B cell (primary cell): ENCODE results near the gene BEND3. TPM values are rescaled to one million over a fixed set of nuclear protein-coding genes. Genes with fewer than 3 reads are reported as not detected.

Experiments used
- ATAC-seq: fragments of 200-7000 bp; cut with Tn5 transposase; one replicate; pipeline ENCODE4 v1.10.0; 2021; ENCODE audit warnings: low read depth, mild to moderate bottlenecking, moderate number of reproducible peaks, moderate library complexity
- CTCF ChIA-PET: fragments of 350-600 bp; sonication (Branson Sonifier 250); formaldehyde crosslinking; loops from one replicate; lab custom pipeline; 2021; ENCODE audit warnings: antibody characterized with exemption, inconsistent platforms; lab: Charles Lee
- POLR2A ChIA-PET: fragments of 350-600 bp; sonication (Branson Sonifier 250); formaldehyde crosslinking; loops from one replicate; lab custom pipeline; 2021; ENCODE audit warnings: antibody characterized with exemption; lab: Charles Lee
- DNase-seq: peaks from one replicate; pipeline ENCODE4 v3.0.0; 2013
- H2AFZ ChIP-seq: 2 replicates; pipeline ENCODE4 v1.6.1; 2012; ENCODE audit warnings: mild to moderate bottlenecking, low read depth, low read length; ENCODE audit not compliant: insufficient read depth, poor library complexity, severe bottlenecking
- H3K27ac ChIP-seq, 2 donors: 1 replicate in 1 of 2; 2 replicates in 1 of 2; pipeline ENCODE4 v1.5.1; 2012 to 2013; ENCODE audit warnings: low read length in 2 of 2, mild to moderate bottlenecking in 2 of 2, moderate library complexity in 1 of 2
- H3K27me3 ChIP-seq, 4 experiments: fragments of 200-600 bp in 1 of 4; sonication (generic) in 1 of 4; replicated peaks in 1 of 4; 1 replicate in 2 of 4; 2 replicates in 2 of 4; pipeline versions ENCODE4 v1.6.1 to v1.7.0; 2013 to 2016; ENCODE audit warnings: low read length in 3 of 4, mild to moderate bottlenecking in 2 of 4, mixed read lengths in 1 of 4, moderate library complexity in 1 of 4; ENCODE audit not compliant: insufficient read depth in 4 of 4, control insufficient read depth in 3 of 4; ENCODE audit errors: control extremely low read depth in 1 of 4
- H3K36me3 ChIP-seq, 2 experiments: replicated peaks in 1 of 2; 1 replicate in 1 of 2; 2 replicates in 1 of 2; pipeline versions ENCODE4 v1.6.1 to v1.7.1; 2013; ENCODE audit warnings: low read length in 1 of 2; ENCODE audit not compliant: insufficient read depth in 2 of 2, control insufficient read depth in 1 of 2; ENCODE audit errors: control extremely low read depth in 1 of 2, extremely low read depth in 1 of 2
- H3K4me1 ChIP-seq, 2 donors: fragments of 200-600 bp in 1 of 2; sonication (generic) in 1 of 2; 1 replicate in 1 of 2; 2 replicates in 1 of 2; pipeline versions ENCODE4 v1.5.1 to v1.6.1; 2013 to 2017; ENCODE audit warnings: low read length in 2 of 2; ENCODE audit not compliant: control insufficient read depth in 2 of 2, insufficient read depth in 2 of 2
- H3K4me2 ChIP-seq: replicated peaks from 2 replicates; pipeline ENCODE3; 2012; ENCODE audit warnings: mild to moderate bottlenecking, low read depth, low read length; ENCODE audit not compliant: poor library complexity, severe bottlenecking
- H3K4me3 ChIP-seq, 5 experiments: fragments of 200-600 bp in 1 of 5; sonication (generic) in 1 of 5; 1 replicate in 3 of 5; 2 replicates in 2 of 5; pipeline versions ENCODE4 v1.5.1 to v1.7.0; 2011 to 2016; ENCODE audit warnings: low read length in 4 of 5, mild to moderate bottlenecking in 4 of 5, low read depth in 2 of 5, control low read depth in 1 of 5, moderate library complexity in 1 of 5; ENCODE audit not compliant: insufficient read depth in 1 of 5; ENCODE audit errors: control extremely low read depth in 1 of 5, extremely low read depth in 1 of 5
- H3K79me2 ChIP-seq: fragments of 200-600 bp; sonication (generic); one replicate; pipeline ENCODE4 v1.6.0; 2016; ENCODE audit warnings: low read length; ENCODE audit not compliant: control insufficient read depth, insufficient read depth
- H3K9ac ChIP-seq: fragments of 200-600 bp; sonication (generic); 2 replicates; pipeline ENCODE4 v1.6.1; 2017; ENCODE audit warnings: mild to moderate bottlenecking, low read length, moderate library complexity
- H3K9me3 ChIP-seq, 3 donors: one replicate each; pipeline versions ENCODE4 v1.6.1 to v1.7.1; 2013; ENCODE audit warnings: low read length in 2 of 3; ENCODE audit not compliant: control insufficient read depth in 2 of 3, insufficient read depth in 1 of 3; ENCODE audit errors: control extremely low read depth in 1 of 3
- H4K20me1 ChIP-seq: 2 replicates; pipeline ENCODE4 v1.6.0; 2012; ENCODE audit warnings: mild to moderate bottlenecking, low read length; ENCODE audit not compliant: insufficient read depth, control insufficient read depth, poor library complexity, severe bottlenecking
- H3K27ac Mint-ChIP-seq: one replicate; pipeline ENCODE4 v1.8.0; 2021; ENCODE audit warnings: mixed read lengths
- H3K27me3 Mint-ChIP-seq: one replicate; pipeline ENCODE4 v1.8.0; 2021; ENCODE audit warnings: mixed read lengths
- H3K4me1 Mint-ChIP-seq: one replicate; pipeline ENCODE4 v1.8.0; 2021; ENCODE audit warnings: mixed read lengths
- H3K4me3 Mint-ChIP-seq: one replicate; pipeline ENCODE4 v1.8.0; 2021; ENCODE audit warnings: mixed read lengths
- H3K9me3 Mint-ChIP-seq: one replicate; pipeline ENCODE4 v1.8.0; 2022; ENCODE audit warnings: mixed read lengths; ENCODE audit not compliant: insufficient read depth
- CTCF ChIP-seq: fragments of 200-600 bp; IDR thresholded peaks from one replicate; pipeline ENCODE4 v1.8.0; 2022; ENCODE audit warnings: antibody characterized with exemption, mild to moderate bottlenecking
- EZH2 ChIP-seq: IDR thresholded peaks from 2 replicates; pipeline ENCODE4 v1.6.1; 2012; ENCODE audit warnings: borderline replicate concordance, low read depth, mild to moderate bottlenecking, moderate library complexity, low read length; ENCODE audit not compliant: insufficient read depth, poor library complexity, severe bottlenecking
- WGBS: methylation state at CpG from one replicate; pipeline ENCODE4 v1.1.5; 2013; ENCODE audit warnings: missing lambda C conversion rate; ENCODE audit not compliant: insufficient coverage; 5-methylcytosine and 5-hydroxymethylcytosine counted together
- intact Hi-C: fragments of 100-400 bp; cut with micrococcal nuclease; formaldehyde crosslinking; loops from one replicate; pipeline ENCODE4 v1.10.0; 2022
- polyA plus RNA-seq: library from polyadenylated mRNA; depleted of rRNA; stranded (reverse); fragments of >200 nt; gene quantifications from 2 replicates; pipeline ENCODE4 v1.2.3, GENCODE V29; 2012
- total RNA-seq, 2 donors: library from RNA; stranded (reverse); fragments of 120-200 nt in 1 of 2; gene quantifications; 1 replicate in 1 of 2; 2 replicates in 1 of 2; pipeline versions ENCODE4 v1.2.3 to v1.2.4, GENCODE V29; 2013 to 2022

Gene BEND3
- total and polyA plus RNA-seq, 2 donors (not counting 1 experiment from before 2014, with no cell fraction given) = 0.78 to 2.0 TPM

GRCh38 chr6:107103082-107103481 is 12.2 kb downstream of the BEND3 start:
- Histone ChIP-seq H3K9me3 (no peaks in the 10 kb centered on the region), H3K27ac (no peak overlapping the region), H3K4me2 (no peak overlapping the region), H3K9ac (no peak overlapping the region), H3K4me1 (peaks cover 18 to 21% of the 10 kb centered on the region in 2 donors), H4K20me1 (no peaks in the 10 kb centered on the region), H3K27me3 (no peaks in the 10 kb centered on the region), H3K36me3 (no peaks in the 10 kb centered on the region), H3K4me3 (no peak overlapping the region), H2AFZ (no peak overlapping the region), H3K79me2 (peaks cover 3% of the 10 kb centered on the region)
- 97% methylated on average over 6 of the region's 6 CpGs for WGBS
- H3K9me3 Mint-ChIP-seq = no peaks in the 10 kb centered on the region
- ChIA-PET CTCF (no interaction called here), POLR2A (no interaction called here)
- ATAC-seq (no peak), DNase-seq (no peak)
- intact Hi-C loops = no loop called here
- H3K27ac Mint-ChIP-seq = no peak overlapping the region
- no peak overlapping the region for H3K4me3 Mint-ChIP-seq
- no peaks in the 10 kb centered on the region for H3K27me3 Mint-ChIP-seq
- H3K4me1 Mint-ChIP-seq = peaks cover 25% of the 10 kb centered on the region
- TF ChIP-seq CTCF (no peak), EZH2 (no peak)

- no peaks in the 10 kb centered on the region for H3K9me3 Mint-ChIP-seq
- TF ChIP-seq CTCF = no peak
- no peak for TF ChIP-seq EZH2
- H3K9ac ChIP-seq = no peak overlapping the region
- no peak overlapping the region for H2AFZ ChIP-seq
- H3K4me3 ChIP-seq = no peak overlapping the region
- H3K36me3 ChIP-seq = no peaks in the 10 kb centered on the region
- no peak overlapping the region for H3K27ac Mint-ChIP-seq
- ChIA-PET CTCF (no interaction called here), POLR2A (no interaction called here)
- no peak for DNase-seq
- H3K27me3 Mint-ChIP-seq = no peaks in the 10 kb centered on the region
- H3K4me3 Mint-ChIP-seq = no peak overlapping the region
- peaks cover 18 to 21% of the 10 kb centered on the region in 2 donors for H3K4me1 ChIP-seq
- WGBS = 83% methylated on average over 7 of the region's 7 CpGs
- H3K4me2 ChIP-seq = no peak overlapping the region
- intact Hi-C loops = no loop called here
- no peak overlapping the region for H3K27ac ChIP-seq
- H3K27me3 ChIP-seq = no peaks in the 10 kb centered on the region
- H3K9me3 ChIP-seq = no peaks in the 10 kb centered on the region
- no peak for ATAC-seq
- no peaks in the 10 kb centered on the region for H4K20me1 ChIP-seq
- peaks cover 3% of the 10 kb centered on the region for H3K79me2 ChIP-seq
- H3K4me1 Mint-ChIP-seq = peaks cover 26% of the 10 kb centered on the region
Measured at GRCh38 chr6:107102414-107102805, 12.9 kb downstream of the BEND3 start.
